ENCODE data around the gene ZIC2. TPM values are rescaled to one million over a fixed set of nuclear protein-coding genes. Genes with fewer than 3 reads are reported as not detected.

The ZIC2 gene
- total RNA-seq, 1 experiment from 2014 or later = 426 TPM

DNA sequence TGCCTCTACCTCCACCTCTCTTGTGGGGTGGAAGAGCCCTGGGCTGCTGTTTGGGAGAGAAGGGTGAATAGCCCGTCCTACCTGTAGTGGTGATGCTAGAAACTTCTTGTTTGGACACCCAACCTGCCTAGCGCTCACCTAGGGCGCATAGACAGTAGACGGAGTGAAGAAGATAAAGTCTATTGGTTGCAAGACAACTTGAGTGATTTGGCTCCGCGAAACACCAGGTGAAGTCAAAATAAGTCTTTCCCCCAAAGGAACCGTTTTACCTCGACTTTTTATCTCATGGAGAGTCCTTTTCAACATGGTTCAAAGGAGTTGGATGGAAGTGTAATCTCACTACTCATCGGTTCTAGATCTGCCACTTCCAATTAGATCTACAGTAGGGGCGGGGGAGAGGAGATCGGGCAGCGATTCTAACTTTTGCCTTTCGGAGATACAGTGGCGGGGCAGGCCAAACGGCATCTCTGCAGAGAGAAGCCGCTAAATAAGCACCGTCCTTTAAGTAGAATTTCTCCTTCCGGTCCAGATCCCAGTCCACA, 9.3 kb upstream of the ZIC2 start:
- H2BK12ac ChIP-seq (ENCODE audit: insufficient read length, low read depth, low read length) = no peak overlapping the region
- no peak overlapping the region for H2AK5ac ChIP-seq (ENCODE audit: insufficient read length, low read length)
- Mint-ChIP-seq H3K27me3 (ENCODE audit: low read depth) (peaks cover 33% of the 10 kb centered on the region), H3K4me3 (peak overlapping the region; percentile 84 to 91), H3K36me3 (ENCODE audit: insufficient read depth in 1 of 3, low read depth in 3 of 3) (peaks cover 19 to 21% (median 21%) of the 10 kb centered on the region in 3 experiments), H3K4me1 (peaks cover 55 to 61% of the 10 kb centered on the region in 2 experiments), H3K27ac (peak overlapping the region in 2 of 3 experiments; percentile 11 to 70; a peak in 3 of 7 replicates), H3K9me3 (peaks cover 9 to 12% of the 10 kb centered on the region in 2 experiments; a peak in 4 of 5 replicates)
- H3K79me1 ChIP-seq (ENCODE audit: insufficient read depth, low read depth, low read length, poor library complexity, severe bottlenecking) = no peaks in the 10 kb centered on the region
- H2BK120ac ChIP-seq (ENCODE audit: low read depth, low read length, poor library complexity, severe bottlenecking) = no peak overlapping the region
- no peak overlapping the region for H3T11ph ChIP-seq (ENCODE audit: low read length)
- no peak overlapping the region for H3K27ac ChIP-seq (ENCODE audit: insufficient read length, low read depth, low read length)
- no peak overlapping the region for H4K91ac ChIP-seq (ENCODE audit: insufficient read length, low read depth, low read length)
- no peak overlapping the region for H3K4ac ChIP-seq (ENCODE audit: low read depth, low read length)
- no peak overlapping the region for H2BK20ac ChIP-seq (ENCODE audit: low read depth, low read length, poor library complexity, severe bottlenecking)
- H3K56ac ChIP-seq (ENCODE audit: insufficient read length, low read depth, low read length) = no peak overlapping the region
- peak overlapping the region; percentile 76 for H3K4me2 ChIP-seq (ENCODE audit: insufficient read depth, insufficient read length, low read length)
- DNase-seq = peak; percentile 43
- no peak overlapping the region for H3K23ac ChIP-seq (ENCODE audit: insufficient read length, low read depth, low read length)
- no peak overlapping the region for H2AFZ ChIP-seq (ENCODE audit: low read length)
- peaks cover 38% of the 10 kb centered on the region for H3K23me2 ChIP-seq (ENCODE audit: insufficient read length, low read depth, low read length, poor library complexity, severe bottlenecking)
- H4K8ac ChIP-seq (replicated peaks; ENCODE audit: insufficient read length, low read depth, low read length) = no peak overlapping the region
- no peak overlapping the region for H4K5ac ChIP-seq (ENCODE audit: insufficient read length, low read depth, low read length)
- H3K14ac ChIP-seq (ENCODE audit: insufficient read depth, low read length) = no peak overlapping the region
- no peak overlapping the region for H2BK15ac ChIP-seq (ENCODE audit: low read depth, low read length)
- no CpG with 5 or more reads among the region's 18 CpGs for WGBS (ENCODE audit: extremely low coverage, insufficient read length, low lambda C conversion rate)
- H4K20me1 ChIP-seq (ENCODE audit: control insufficient read depth, insufficient read depth, insufficient read length) = no peaks in the 10 kb centered on the region
- no peak for TF ChIP-seq CTCF (conservative IDR thresholded peaks at IDR 0.05)
- H3K4me1 ChIP-seq (ENCODE audit: insufficient read depth, low read length) = peaks cover 5% of the 10 kb centered on the region; the same call in 1 of the 2 replicates
- H2BK5ac ChIP-seq (ENCODE audit: insufficient read length, low read length) = no peak overlapping the region
- peak overlapping the region; percentile 9 for H3K9ac ChIP-seq (ENCODE audit: extremely low read depth, insufficient read length, low read length)
- H3K27me3 ChIP-seq (ENCODE audit: insufficient read depth, low read length) = no peaks in the 10 kb centered on the region; the same call in 1 of the 2 replicates
- no peaks in the 10 kb centered on the region for H3K9me3 ChIP-seq (ENCODE audit: control insufficient read depth, low read depth, low read length)
- H3K18ac ChIP-seq (ENCODE audit: insufficient read length, low read depth, low read length) = no peak overlapping the region
- H3K79me2 ChIP-seq (ENCODE audit: insufficient read depth, low read length) = peaks cover 20% of the 10 kb centered on the region; the same call in 1 of the 2 replicates

Data from H9 (cell line).